Measurements from ENCODE around the gene APLP2. TPM values are rescaled to one million over a fixed set of nuclear protein-coding genes. Genes with fewer than 3 reads are reported as not detected.

APLP2 gene
- total RNA-seq, 1 experiment from 2014 or later = 447 TPM

DNA sequence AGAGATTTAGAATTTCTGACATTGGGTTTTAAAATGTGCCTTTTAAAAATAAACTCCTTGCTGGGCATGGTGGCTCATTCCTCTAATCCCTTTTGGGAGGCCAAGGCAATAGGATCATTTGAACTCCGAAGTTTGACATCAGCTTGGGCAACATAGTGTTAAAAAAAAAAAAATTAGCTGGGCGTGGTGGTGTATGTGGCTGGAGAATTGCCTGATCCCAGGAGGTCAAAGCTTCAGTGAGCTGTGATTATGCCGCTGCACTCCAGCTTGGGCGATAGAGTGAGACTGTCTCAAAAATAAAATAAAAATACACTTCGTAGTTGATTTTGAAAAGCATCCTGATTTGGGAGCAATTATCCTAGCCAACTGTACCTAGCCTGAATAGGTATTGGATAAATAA is 3.4 kb upstream of the APLP2 start:
- H3K27ac Mint-ChIP-seq (ENCODE audit: unreplicated experiment) = no peak overlapping the region
- peaks cover 28% of the 10 kb centered on the region for H3K36me3 Mint-ChIP-seq (ENCODE audit: insufficient read depth, unreplicated experiment)
- intact Hi-C loops (cut with micrococcal nuclease; ENCODE audit: unreplicated experiment) = no loop called here
- no TSS peak for BruUV-seq (replicated peaks)
- H3K4me1 Mint-ChIP-seq (ENCODE audit: low read depth, unreplicated experiment) = peaks cover 17% of the 10 kb centered on the region
- H3K9me3 Mint-ChIP-seq (ENCODE audit: low read depth, unreplicated experiment) = no peaks in the 10 kb centered on the region
- DNase-seq = no peak
- peaks cover 7% of the 10 kb centered on the region for H3K27me3 Mint-ChIP-seq (ENCODE audit: unreplicated experiment)
- TF ChIP-seq, protein P1, sequence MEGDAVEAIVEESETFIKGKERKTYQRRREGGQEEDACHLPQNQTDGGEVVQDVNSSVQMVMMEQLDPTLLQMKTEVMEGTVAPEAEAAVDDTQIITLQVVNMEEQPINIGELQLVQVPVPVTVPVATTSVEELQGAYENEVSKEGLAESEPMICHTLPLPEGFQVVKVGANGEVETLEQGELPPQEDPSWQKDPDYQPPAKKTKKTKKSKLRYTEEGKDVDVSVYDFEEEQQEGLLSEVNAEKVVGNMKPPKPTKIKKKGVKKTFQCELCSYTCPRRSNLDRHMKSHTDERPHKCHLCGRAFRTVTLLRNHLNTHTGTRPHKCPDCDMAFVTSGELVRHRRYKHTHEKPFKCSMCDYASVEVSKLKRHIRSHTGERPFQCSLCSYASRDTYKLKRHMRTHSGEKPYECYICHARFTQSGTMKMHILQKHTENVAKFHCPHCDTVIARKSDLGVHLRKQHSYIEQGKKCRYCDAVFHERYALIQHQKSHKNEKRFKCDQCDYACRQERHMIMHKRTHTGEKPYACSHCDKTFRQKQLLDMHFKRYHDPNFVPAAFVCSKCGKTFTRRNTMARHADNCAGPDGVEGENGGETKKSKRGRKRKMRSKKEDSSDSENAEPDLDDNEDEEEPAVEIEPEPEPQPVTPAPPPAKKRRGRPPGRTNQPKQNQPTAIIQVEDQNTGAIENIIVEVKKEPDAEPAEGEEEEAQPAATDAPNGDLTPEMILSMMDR (IDR thresholded peaks at IDR 0.05; ENCODE audit: unreplicated experiment) = no peak
- H3K4me3 Mint-ChIP-seq (ENCODE audit: low read depth, unreplicated experiment) = no peak overlapping the region
- CTCF ChIA-PET = interaction anchor here (0.6 kb wide), 2 partner anchors 16 to 163 kb away, joined by 3 to 4 read pairs; no protein-coding TSS in a partner anchor

DNA sequence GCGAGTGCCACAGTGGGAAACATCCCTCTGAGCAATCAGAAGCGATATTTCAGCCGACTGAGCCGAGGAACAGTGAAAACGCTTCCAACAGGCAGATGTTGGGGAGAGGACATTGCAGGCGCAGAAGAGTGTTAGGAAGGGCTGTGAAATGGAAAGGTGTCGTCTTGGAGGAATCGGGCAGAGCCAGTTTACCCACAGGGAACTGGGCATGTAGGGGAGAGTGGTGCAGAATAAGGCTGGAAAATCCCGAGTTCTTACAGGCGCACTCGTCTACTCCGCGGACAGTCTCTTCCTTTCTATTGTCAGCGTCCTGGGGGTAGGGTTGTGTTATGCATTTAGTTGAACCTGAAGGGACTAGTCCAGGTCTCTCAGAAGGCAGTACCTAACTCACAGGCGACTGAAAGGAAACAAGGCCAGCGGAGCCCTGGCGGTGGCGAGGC is 1.1 kb upstream of the APLP2 start:
- Mint-ChIP-seq H3K36me3 (ENCODE audit: insufficient read depth, unreplicated experiment) (peaks cover 31% of the 10 kb centered on the region), H3K27me3 (ENCODE audit: unreplicated experiment) (peaks cover 7% of the 10 kb centered on the region), H3K9me3 (ENCODE audit: low read depth, unreplicated experiment) (no peaks in the 10 kb centered on the region), H3K4me3 (ENCODE audit: low read depth, unreplicated experiment) (peak overlapping the region; percentile 92), H3K27ac (ENCODE audit: unreplicated experiment) (peak overlapping the region; percentile 83), H3K4me1 (ENCODE audit: low read depth, unreplicated experiment) (peaks cover 26% of the 10 kb centered on the region)
- CTCF ChIA-PET = no interaction called here
- TF ChIP-seq, protein P1 (IDR thresholded peaks at IDR 0.05; ENCODE audit: unreplicated experiment) = no peak
- DNase-seq = no peak
- no TSS peak for BruUV-seq (replicated peaks)
- intact Hi-C loops (cut with micrococcal nuclease; ENCODE audit: unreplicated experiment) = no loop called here

DNA sequence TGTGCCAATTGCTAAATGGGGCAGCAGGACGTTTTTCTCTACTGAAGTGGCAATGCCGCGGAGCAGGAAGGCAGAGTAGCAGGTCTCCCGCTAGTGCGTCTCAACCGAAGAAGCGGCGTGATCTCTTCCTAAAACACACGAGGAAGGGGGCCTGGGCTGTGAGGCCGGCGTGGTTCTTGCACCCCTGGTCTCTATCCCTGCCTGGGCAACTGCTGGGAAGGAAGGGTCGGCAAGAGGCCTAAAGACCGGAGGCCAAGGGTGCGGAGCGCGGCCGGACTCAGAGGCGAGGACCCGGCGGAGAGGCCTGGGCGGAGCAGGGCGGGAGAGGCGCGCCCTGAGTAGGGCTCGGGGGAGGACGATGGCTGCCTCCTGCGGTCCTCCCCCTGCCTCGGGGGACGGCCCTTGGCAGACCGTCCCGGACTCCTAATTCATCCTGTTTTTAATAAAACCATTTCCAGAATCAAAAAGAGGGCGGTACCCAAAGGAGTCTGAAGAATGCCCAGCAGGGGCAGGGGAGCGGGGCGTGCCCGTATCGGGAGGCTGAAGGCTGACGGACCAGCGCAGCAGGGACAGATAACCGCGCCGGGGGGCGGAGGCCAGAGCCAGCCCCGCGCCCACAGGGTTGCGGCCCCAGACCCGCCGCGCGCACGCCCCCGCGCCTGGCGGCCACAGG is 572 bp upstream of the APLP2 start:
- TF ChIP-seq, protein P1 (IDR thresholded peaks at IDR 0.05; ENCODE audit: unreplicated experiment) = no peak
- peak; percentile 41 for DNase-seq
- CTCF ChIA-PET = no interaction called here
- H3K27ac Mint-ChIP-seq (ENCODE audit: unreplicated experiment) = peak overlapping the region; percentile 83
- peaks cover 26% of the 10 kb centered on the region for H3K4me1 Mint-ChIP-seq (ENCODE audit: low read depth, unreplicated experiment)
- peak overlapping the region; percentile 92 for H3K4me3 Mint-ChIP-seq (ENCODE audit: low read depth, unreplicated experiment)
- no peaks in the 10 kb centered on the region for H3K9me3 Mint-ChIP-seq (ENCODE audit: low read depth, unreplicated experiment)
- H3K36me3 Mint-ChIP-seq (ENCODE audit: insufficient read depth, unreplicated experiment) = peaks cover 31% of the 10 kb centered on the region
- H3K27me3 Mint-ChIP-seq (ENCODE audit: unreplicated experiment) = peaks cover 6% of the 10 kb centered on the region
- intact Hi-C loops (cut with micrococcal nuclease; ENCODE audit: unreplicated experiment) = loop anchor here (1.0 kb wide), 1 partner anchor 66 kb away; no protein-coding TSS in a partner anchor
- BruUV-seq (replicated peaks) = no TSS peak

GRCh38 chr11:130070109-130070845 is 583 bp downstream of the APLP2 start:
- CTCF ChIA-PET = interaction anchor here (1.1 to 1.7 kb wide), 3 partner anchors 62 to 78 kb away, joined by 3 to 7 read pairs (median 7); partner anchors contain the start of gene PRDM10
- intact Hi-C loops (cut with micrococcal nuclease; ENCODE audit: unreplicated experiment) = loop anchor here (2.0 to 5.0 kb wide), 2 partner anchors 52 to 77 kb away; no protein-coding TSS in a partner anchor
- no peak for DNase-seq
- Mint-ChIP-seq H3K27ac (ENCODE audit: unreplicated experiment) (peak overlapping the region; percentile 85), H3K9me3 (ENCODE audit: low read depth, unreplicated experiment) (no peaks in the 10 kb centered on the region), H3K36me3 (ENCODE audit: insufficient read depth, unreplicated experiment) (peaks cover 31% of the 10 kb centered on the region), H3K4me1 (ENCODE audit: low read depth, unreplicated experiment) (peaks cover 26% of the 10 kb centered on the region), H3K4me3 (ENCODE audit: low read depth, unreplicated experiment) (peak overlapping the region; percentile 92), H3K27me3 (ENCODE audit: unreplicated experiment) (no peaks in the 10 kb centered on the region)
- TF ChIP-seq, protein P1 (IDR thresholded peaks at IDR 0.05; ENCODE audit: unreplicated experiment) = no peak
- BruUV-seq (replicated peaks) = no TSS peak

Measured in Calu3 (cell line).